H1 (cell line): ENCODE results near the gene CPED1. TPM values are rescaled to one million over a fixed set of nuclear protein-coding genes. Genes with fewer than 3 reads are reported as not detected.

Experiments
- RAD21 ChIP-seq, 2 experiments: IDR thresholded peaks in 1 of 2; conservative IDR thresholded peaks in 1 of 2; 2 replicates each; pipeline ENCODE4 v1.6.1; 2011; ENCODE audit warnings: low read depth in 2 of 2, low read length in 2 of 2, improper control_type of control experiment in 1 of 2, inconsistent platforms in 1 of 2, mild to moderate bottlenecking in 1 of 2, moderate library complexity in 1 of 2
- SIX5 ChIP-seq: IDR thresholded peaks from 2 replicates; pipeline ENCODE4 v1.6.1; 2011; ENCODE audit warnings: mild to moderate bottlenecking, low read depth, low read length
- polyA plus RNA-seq, 7 experiments: library from polyadenylated mRNA; depleted of rRNA in 3 of 7; stranded (reverse) in 5 of 7; unstranded in 2 of 7; fragments of >200 nt in 5 of 7; fragments of 200-250 nt in 2 of 7; gene quantifications; 1 replicate in 5 of 7; 2 replicates in 1 of 7; 4 replicates in 1 of 7; pipeline versions ENCODE4 v1.2.1 to v1.2.3, GENCODE V29; 2011 to 2013; ENCODE audit warnings: missing spikeins in 2 of 7, mixed read lengths in 2 of 7
- total RNA-seq: library from RNA; stranded (reverse); fragmentation: NEBNext Ultra II Directional; extraction: Animal tissue kit (Norgen Biotek cat#: 25700); gene quantifications from 2 replicates; pipeline ENCODE4 v1.2.1, GENCODE V29; 2021
- TF ChIP-seq, protein P1 (sequence below): IDR thresholded peaks from 2 replicates; pipeline ENCODE4 v1.6.1; 2011; ENCODE audit warnings: low read depth, mild to moderate bottlenecking, low read length; ENCODE audit not compliant: insufficient read depth

Gene CPED1
- total and polyA plus RNA-seq, 2 of the 8 experiments (the other 6 are each of a cell fraction or from before 2014, with no cell fraction given) = 0.08 to 0.39 TPM

DNA sequence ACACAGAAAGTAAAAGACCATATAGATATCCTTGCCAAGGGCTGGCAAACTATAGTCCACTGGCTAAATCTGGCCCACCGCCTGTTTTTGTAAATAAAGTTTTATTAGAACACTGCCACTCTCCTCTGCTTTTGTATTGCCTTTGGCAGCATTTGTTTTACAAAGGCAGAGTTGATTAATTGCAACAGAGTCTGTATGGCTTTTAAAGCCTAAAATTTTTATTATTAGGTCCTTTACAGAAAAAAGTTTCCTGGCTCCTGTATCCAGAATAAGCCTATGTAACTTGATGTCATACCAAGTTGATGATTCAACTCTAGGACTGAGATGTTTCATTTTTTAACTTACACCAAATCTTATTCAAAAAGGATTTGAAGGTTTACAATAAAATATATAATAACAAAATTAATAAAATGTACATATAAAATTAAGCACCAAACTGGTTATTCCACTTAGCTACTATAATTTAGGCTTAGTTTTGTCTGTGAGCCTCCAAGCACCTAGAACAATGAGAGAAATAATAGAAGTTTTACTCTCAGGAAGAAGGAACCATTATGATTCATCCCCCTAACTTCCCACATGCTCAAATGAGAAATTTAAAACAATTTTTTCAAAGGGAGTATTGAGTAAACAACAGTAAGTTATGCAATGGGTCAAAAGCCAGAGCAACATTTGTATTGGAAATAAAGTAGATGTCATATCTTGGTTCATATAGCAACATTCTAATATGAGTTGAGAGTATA is 31.9 kb downstream of the CPED1 start (continued):
- TF ChIP-seq RAD21 (IDR thresholded peaks at IDR 0.05 in 1 of 2, conservative IDR thresholded peaks at IDR 0.05 in 1 of 2; ENCODE audit: low read depth in 2 of 2, low read length in 2 of 2) (no peak), SIX5 (no peak)
- TF ChIP-seq, protein P1, sequence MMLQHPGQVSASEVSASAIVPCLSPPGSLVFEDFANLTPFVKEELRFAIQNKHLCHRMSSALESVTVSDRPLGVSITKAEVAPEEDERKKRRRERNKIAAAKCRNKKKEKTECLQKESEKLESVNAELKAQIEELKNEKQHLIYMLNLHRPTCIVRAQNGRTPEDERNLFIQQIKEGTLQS = no peak
- TF ChIP-seq, all 59 proteins: peak for 0
